NCI-H2029 (cell line): ENCODE measurements around the gene TCERG1L.
"Not testable (repeated sequence)": the region's sequence is repeated elsewhere in the genome, so short reads cannot be mapped to it uniquely, and the experiment has no call there.

Experiments used
- DNase-seq: peaks from one replicate; lab custom pipeline; 2025; lab: John Stamatoyannopoulos, UW

Gene TCERG1L

DNA sequence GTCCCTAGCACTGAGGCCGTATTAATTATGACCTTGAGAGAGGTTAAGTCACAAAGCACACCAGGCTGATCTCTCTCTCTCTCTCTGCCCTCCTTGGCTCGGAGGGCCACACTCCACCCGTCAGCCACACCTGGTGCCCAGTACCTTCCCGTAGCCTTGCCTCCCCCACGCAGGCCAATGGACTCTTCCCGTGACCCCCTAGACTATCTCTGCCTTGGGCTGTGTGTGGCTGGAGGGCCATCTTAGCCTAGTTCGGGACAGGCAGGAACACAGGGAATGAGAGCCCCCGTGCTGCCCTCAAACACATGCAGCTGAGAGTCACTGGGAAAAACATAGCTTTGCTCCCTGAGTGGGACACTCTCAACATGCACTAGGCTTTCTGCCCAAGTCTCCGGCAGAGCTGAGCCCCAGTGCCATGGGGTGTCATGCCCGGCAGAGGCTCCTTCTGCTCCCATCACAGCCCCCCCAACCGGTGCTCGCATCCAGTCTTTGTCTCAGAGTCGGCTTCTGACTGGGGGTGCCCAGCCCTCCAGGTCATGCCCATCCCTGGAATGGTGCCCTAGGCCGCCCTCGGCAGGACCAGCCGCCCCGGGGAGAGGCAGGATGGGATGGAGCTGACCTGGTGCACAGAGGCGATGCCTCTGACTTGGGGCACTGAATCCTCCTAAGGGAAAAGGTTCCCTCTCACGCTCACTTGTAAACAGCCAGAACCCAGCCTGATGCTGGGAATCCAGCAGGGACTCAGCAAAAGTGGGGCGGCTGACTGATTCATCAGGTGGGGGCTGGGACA is 63.0 kb downstream of the TCERG1L start:
- DNase-seq: no peak

DNA sequence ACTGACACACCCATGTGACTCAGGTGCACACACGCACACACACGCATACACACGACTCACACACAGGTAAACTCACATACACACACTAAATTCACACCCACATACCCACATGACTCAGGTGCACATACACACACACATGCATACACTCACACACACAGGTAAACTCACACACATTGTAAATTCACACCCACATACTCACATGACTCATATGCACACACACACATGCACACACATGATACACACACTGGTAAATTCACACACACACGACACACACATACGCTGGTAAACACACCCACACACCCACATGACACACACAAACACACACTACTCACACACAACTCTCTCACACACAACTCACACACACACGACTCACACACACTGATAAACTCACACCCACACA is 63.6 kb downstream of the TCERG1L start:
- no peak for DNase-seq

DNA sequence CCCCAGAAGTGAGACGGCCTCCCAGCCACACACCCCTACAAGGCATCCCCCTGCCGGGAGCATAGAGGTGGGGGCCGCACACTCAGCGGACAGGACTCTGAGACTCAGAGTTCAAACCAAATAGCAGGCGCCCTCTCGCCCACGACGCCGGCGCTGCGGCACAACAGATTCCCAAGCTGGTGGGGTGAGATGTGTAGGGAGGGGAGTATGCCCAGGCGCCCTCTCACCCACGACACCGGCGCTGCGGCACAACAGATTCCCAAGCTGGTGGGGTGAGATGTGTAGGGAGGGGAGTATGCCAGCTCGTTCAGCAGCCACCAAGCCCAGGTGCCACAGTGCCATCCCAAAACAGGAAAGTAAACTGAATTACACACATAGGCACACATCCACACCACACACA is 64.7 kb downstream of the TCERG1L start:
- no peak for DNase-seq

DNA sequence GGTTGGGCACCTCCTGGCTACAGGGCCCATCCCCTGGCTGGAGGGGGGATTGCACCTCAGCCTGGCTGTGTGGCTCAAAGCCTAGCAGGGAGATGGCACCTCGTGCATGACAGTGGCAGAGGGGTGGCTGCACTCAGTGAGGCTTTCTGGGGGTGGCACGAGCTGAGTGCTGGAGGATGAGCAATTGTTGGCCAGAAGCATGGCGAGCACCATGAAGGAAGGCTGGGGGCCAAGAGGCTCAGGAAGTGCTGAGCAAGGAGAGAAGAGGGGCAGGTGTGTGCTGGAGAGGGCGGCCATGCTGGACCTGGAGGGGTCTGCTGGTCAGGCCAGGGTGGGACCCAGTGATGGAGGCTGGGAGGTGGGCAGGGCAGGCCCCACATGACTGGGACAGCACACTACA is 65.4 kb downstream of the TCERG1L start:
- no peak for DNase-seq

DNA sequence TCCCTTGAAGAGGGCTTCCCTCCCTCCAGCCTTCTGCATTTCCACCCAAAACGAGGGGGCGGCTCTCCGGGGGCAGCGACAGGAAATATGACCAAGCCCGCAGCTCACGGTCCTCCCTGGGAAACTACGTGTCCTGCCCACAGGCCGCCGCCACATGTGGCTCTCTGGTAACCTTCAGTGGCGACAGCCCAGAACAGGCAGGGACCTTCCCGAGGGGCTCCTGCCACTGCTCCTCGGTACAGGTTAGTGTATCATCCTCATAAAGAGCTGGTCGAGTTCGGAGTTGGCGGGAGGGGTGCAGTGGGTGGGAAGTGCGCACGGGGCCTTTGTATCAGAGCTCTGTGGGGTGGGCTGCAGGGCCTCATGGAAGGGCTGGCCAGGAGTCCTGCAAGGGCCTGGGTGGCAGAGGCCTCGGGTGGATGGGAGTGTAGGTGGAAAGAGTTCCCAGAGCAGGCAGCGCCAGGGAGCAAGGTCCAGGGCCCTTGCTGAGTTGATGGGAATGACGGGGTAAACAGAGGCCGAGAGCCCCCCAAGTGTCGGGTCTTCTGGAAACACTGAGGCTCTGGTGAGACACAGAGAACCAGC is 66.0 kb downstream of the TCERG1L start:
- no peak for DNase-seq

DNA sequence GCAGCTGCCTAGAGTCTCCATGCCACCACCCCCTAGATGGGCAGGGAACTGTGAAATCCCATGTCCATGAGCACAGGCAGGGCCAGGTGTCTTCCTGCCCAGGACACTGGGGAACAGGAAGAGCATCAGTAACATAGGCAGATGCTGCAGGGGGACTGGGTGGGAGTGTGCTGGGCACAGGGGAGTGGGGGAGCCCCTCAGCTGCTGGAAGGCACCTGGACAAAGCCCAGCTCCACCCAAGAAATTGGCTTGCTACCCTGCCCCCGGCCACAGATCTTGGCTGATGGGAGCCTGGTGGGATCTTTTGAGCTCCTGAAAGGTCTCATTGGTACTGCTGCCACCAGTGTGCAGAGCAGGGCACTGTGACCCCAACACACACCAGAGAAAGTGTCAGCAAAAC is 66.7 kb downstream of the TCERG1L start:
- no peak for DNase-seq

DNA sequence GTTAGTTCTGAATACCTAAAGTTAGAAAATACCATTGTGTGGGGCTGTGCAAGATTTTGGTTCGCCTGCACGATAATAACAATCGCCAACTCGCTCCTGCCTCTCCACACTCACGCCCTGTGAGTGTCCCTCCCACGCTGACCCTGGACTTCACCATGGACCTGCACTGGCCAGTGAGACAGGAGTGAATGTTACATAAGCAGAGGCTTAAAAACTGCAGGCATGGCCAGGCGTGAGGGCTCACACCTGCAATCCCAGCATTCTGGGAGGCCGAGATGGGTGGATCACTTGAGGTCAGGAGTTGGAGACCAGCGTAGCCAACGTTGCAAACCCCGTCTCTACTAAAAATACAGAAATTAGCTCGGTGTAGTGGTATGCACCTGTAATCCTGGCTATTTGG is 68.4 kb downstream of the TCERG1L start:
- no peak for DNase-seq

DNA sequence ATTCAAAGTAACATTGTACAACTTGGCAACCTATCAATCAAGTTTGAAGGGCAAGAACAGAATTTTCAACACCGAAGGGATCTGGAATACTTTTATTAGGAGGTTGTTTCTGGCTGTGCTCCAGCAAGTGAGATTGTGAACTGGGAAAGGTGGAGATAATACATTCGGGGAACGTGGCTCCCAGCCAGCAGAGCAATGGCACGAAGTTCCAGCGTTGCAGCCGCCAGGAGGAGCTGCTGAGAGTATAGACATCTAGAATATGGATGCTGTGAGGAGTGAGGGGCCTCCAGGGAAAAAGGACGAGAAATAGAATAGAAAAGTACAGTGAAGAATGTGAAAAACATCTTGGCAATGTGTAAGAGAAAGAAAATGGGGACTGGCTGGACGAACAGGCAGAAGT is 69.5 kb downstream of the TCERG1L start:
- DNase-seq: no peak

DNA sequence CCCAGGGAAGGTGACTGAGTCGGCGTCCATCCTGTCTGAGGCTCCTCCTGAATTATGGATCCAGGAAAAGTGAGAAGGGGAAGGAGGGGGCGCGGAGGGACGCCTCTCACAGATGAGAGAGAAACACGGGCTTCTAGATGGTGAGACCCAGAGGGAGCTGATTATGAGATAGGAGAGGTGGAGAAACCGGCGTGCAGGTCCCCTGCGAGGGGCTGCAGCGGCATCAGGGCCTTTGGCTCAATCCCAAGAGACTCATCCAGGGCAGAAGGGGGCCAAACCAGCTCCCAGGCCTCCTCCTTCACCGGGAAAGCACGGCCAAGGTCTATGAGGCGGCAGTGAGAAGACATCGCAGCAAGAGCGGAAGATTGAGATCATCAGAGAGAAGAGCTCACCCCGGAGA is 70.8 kb downstream of the TCERG1L start:
- DNase-seq: no peak

DNA sequence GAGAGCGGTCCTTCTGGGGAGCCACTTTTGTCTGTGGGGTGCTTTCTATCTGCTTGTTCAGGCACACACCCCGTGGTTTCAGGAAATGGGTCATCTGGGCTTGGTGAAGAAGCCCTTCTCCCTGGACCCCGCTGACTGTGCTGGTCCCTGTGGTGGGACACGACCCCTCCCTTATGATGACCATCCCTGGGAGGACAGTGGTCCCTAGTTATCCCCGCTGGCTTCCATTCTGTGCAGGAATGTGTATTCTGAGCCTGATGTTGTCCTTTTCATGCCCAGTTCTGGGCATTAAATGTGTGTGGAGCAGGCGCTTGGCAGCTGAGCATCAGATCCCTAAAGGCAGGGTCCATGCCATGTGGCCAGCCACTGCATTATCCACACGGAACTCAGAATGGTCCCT is 71.6 kb downstream of the TCERG1L start:
- DNase-seq: no peak

DNA sequence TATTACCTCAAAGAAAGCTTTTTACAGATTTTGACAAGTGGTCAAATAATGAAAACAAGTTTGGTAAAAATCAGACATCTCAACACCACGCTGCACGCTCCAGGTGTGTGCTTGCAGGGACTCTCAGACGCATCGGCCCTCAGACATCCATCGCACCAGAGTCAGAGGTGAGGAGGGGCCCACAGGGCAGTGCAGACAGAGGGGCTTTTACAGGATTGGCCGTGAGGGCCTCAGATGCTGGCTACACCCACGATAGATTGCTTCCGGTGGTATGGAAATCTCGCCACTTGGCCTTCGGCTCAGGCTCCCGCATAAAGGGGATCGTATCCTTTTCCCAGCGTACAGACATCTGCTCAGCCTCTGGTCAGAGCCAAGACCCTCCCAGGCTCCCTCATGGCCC is 72.1 kb downstream of the TCERG1L start:
- no peak for DNase-seq

DNA sequence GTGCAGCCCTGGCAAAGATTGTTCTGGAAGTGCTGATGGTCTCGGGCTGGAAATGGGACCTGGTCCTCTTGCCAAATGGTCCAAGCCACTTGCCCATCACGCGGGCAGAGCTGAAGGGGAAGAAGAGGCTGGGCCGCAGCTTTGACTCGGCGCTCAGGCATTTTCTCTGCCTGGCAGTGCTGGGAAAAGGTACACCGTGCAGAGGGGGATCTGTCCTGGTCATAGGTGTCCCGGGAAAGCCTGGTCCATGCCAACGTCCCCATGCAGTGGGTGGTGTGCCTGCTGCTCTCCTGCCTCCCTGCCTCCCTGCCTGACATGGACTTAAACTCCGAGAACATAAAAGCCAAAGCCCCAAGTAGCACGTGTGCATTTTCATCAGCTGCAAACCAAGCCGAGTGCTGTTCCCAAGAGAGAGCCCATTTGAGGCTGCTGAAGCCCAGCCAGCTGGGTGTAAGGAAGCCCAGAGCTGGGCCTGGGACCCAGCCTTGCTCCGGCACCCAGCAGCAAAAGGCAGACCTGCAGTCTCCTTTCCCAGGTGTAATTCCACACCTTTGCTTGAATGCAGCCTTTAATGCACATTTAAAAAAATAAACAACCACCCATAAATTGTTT is 72.7 kb downstream of the TCERG1L start:
- no peak for DNase-seq

DNA sequence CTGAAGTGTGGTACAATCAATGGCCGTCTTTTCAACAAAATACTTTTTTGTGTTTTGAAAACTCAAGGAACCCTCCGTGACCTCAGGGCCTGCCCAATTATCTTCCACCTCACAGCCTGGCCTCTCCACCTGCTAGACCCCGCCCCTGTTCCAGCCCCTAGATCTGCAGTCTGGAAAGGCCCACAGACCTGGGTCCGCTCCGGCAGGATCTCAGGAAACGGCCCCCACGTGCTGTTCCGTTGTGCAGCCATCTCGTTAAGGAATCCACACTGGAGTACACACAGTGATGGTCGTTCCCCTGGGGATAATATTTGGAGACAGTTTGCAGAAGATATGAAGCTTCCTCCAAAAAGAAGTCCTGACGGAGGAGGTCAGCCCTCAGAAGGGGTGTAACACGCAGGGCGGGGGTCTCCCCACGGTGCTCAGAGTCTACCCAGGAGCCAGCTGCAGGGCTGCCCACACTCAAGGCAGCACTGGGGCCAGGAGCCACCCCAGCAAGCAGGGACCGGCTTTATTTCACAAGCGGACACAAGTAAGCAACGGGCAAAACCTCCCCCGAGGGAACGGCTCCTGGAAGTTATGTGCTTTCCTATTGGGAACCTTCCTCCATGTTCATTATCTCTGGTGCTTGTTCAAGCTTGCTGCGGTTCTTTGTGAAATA is 73.4 kb downstream of the TCERG1L start:
- no peak for DNase-seq

DNA sequence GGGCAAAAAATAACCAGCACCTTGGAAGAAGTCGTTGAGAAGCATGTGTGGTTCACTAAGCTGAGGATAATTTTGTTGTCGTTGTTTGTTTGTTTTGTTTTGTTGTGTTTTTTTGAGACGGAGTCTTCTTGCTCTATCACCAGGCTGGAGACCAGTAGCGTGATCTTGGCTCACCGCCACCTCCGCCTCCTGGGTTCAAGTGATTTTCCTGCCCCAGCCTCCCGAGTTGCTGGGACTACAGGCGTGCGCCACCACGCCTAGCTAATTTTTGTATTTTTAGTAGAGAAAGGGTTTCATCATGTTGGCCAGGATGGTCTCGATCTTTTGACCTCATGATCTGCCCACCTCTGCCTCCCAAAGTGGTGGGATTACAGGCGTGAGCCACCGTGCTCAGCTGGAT is 76.9 kb downstream of the TCERG1L start:
- not testable (repeated sequence) for DNase-seq

DNA sequence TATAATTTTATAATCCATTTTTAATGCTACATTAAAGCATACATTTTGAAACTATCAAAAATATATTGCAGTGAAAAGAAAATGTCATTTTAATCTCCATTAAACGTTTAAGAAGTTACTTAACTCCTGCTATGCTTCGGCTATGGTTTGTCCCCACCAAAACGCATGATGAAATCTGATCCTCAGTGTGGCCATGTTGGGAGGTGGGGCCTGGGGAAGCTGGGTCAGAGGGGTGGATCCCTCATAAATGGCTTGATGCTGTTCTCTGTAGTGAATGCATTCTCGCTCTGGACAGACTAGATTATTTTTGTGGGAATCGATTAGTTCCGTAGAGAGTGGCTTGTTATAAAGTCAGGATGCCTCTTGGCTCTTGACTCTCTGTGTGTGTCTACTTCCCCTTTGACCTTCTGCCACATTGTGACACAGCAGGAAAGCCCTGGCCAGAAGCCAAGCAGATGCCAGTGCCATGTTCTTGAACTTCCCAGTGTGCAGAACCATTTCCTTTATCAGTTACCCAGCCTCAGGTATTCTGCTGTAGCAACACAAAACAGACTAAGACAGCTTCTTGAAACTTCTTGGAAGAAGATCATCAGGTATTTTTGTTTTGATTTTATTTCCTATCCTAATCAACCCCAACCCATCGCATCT is 77.8 kb downstream of the TCERG1L start:
- DNase-seq: no peak

DNA sequence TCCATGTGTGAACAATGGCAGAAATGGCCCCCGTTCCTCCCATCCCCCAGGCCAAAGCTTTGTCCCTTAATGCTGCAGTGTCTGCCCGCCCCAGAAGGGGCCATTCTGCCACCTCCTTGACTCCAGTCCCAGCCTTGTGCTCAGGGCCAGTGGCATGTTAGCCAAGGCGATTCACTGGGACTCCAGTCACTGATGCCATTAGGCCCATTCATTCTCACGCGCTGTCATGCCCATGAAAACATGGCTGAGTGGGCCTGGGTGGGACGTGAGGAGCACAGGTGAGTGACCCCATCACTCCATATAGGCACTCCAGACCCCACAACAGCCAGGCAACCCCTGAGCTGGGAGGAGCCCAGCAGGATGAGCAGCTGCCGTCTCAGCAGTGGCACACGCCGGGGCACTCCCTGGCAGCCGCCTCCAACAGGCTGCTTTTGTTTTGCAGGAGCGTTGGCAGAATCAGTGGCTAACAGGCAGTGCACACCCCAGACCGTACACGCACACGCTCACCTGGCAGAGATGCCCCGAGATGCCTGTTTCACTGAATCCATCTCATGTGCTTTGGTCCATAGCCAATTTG is 79.5 kb downstream of the TCERG1L start:
- no peak for DNase-seq

DNA sequence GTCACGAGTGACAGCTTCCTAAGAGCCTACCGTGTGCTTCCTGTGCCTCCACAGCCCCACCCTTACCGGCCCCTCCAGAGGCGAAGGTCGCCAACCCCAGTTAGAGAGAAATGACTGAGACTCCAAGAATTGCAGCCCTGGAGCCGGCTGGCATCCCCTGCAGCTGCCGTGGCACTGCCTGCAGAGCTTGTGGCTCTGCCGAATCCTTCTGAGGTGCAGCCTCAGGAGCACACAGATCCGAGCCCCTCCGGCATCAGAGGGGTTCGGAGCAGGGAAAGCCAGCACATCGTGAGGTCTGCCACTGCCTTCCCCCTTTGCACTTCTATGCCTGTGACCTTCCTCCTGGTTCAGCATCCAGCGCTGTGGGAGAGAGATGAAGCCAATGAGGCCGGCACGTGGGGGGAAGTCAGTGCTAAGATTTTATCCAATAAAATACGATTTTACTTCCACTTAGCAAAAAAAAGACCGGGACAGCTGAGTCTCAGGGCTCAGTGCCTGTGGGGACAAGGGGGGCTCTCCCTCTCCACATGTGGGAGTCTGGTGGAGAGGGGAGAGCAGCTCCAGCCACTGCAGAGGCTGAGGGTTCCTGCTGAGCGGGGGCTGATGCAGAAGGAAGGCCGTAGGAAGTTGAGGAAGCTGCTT is 80.1 kb downstream of the TCERG1L start:
- DNase-seq: no peak

DNA sequence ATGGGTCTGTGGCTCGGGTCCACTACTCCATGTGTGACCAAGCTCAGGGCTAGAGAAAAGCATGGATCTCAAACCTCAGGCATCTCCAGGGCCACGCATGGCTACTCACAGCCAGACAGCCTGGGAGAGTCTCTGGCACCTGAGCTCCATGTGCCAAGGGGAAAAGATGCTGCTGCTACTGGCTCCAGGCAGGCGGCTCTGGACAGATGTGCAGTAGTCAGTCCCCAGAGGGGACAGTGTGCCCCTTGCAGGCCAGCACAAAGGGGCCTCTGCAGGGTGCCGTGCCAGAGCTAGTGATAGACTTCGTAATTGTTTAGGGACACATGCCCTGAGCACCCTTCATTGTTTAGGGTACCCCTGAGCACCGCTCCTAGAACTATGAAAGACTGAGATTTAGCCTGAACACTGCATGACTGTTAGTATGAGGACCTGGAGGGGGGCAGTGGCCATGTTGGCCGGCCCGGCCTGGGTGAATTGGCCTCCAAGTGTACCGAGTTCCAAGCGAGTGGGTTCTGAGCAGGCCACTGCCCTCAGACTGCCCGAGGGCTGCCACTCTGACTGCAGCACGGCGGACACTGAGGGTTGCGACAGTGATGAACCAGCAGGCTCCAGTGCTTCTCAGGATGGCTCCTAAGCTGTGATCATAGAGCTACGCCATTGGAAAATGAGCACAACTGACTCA is 80.7 kb downstream of the TCERG1L start:
- DNase-seq: no peak

DNA sequence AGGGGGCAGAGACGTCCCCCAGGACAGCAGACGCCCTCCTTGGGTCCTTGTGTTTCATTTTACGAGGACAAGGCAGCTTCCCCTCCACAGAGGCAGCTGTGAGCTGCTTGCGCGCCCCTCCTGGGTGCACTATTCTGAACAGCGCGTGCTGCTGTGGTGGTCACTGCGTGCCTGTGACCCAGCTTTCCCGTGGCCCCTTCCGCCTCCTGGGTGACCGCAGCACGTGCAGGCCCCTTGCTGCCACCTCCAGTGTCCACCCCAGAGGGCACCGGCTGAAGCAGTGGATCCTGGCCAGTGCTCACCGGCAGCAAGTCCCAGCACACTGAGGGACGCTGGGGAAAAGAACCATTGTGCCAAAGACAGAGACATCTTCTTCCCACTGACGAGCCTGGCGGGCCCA is 81.4 kb downstream of the TCERG1L start:
- DNase-seq: no peak

DNA sequence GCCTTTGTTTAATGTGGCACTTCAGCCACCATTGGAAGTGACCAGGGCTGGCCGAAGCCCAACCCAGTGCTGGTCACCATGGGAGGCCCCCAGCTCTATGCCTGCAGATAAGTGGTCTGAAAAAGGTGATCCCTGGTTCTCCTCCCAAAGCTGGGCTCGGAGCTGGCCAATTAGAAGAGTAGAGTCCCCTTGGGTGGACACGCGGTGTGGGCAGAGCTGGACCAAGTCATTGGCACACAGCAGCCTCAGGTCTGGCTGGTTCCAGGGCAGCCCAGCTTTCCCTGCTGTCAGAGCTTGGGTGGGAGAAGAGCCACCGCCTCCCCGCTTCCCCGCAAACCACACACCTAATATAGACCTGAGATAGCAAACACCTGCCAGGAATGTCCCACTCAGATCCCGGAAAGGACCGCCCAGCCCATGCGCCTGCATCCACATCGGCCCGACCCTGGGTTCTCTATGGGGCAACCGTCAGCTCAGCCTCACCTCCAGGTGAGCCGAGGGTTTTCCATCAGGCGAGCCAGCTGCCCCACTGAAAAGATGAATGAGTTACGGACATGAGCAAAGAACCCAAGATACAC is 84.3 kb downstream of the TCERG1L start:
- no peak for DNase-seq
